Endothelial cell (in vitro differentiated cells): ENCODE results near the gene DVL1. TPM values are rescaled to one million over a fixed set of nuclear protein-coding genes. Genes with fewer than 3 reads are reported as not detected.

ENCODE experiments used
- DNase-seq: peaks from one replicate; pipeline ENCODE4 v3.0.0; 2021; ENCODE audit warnings: low spot score
- H3K27ac Mint-ChIP-seq: one replicate; pipeline ENCODE4 v1.8.0; 2021; ENCODE audit warnings: mixed read lengths, inconsistent platforms; ENCODE audit not compliant: unreplicated experiment
- H3K27me3 Mint-ChIP-seq: one replicate; pipeline ENCODE4 v1.8.0; 2021; ENCODE audit warnings: mild to moderate bottlenecking, moderate library complexity, mixed read lengths, inconsistent platforms; ENCODE audit not compliant: unreplicated experiment
- H3K36me3 Mint-ChIP-seq: one replicate; pipeline ENCODE4 v1.8.0; 2021; ENCODE audit warnings: mild to moderate bottlenecking, low read depth, mixed read lengths, inconsistent platforms; ENCODE audit not compliant: unreplicated experiment
- H3K4me1 Mint-ChIP-seq: one replicate; pipeline ENCODE4 v1.8.0; 2021; ENCODE audit warnings: mild to moderate bottlenecking, mixed read lengths, inconsistent platforms; ENCODE audit not compliant: unreplicated experiment
- H3K4me3 Mint-ChIP-seq: one replicate; pipeline ENCODE4 v1.8.0; 2021; ENCODE audit warnings: mild to moderate bottlenecking, mixed read lengths, inconsistent platforms; ENCODE audit not compliant: unreplicated experiment
- H3K9me3 Mint-ChIP-seq: one replicate; pipeline ENCODE4 v1.8.0; 2021; ENCODE audit warnings: mixed read lengths, inconsistent platforms; ENCODE audit not compliant: unreplicated experiment
- total RNA-seq: library from RNA; stranded (reverse); fragmentation: NEBNext Ultra II Directional; extraction: Animal tissue kit (Norgen Biotek cat#: 25700); gene quantifications from one replicate; pipeline ENCODE4 v1.2.1, GENCODE V29; 2021; ENCODE audit not compliant: unreplicated experiment
- TF ChIP-seq, protein P1 (sequence below): fragments of 200-600 bp; sonication (generic); IDR thresholded peaks from one replicate; pipeline ENCODE4 v1.5.0; 2021; ENCODE audit warnings: antibody characterized with exemption; ENCODE audit not compliant: unreplicated experiment

Gene DVL1
- total RNA-seq, 1 donor from 2014 or later: 26.7 TPM

- peaks cover 8% of the 10 kb centered on the region for H3K36me3 Mint-ChIP-seq
- H3K27ac Mint-ChIP-seq: no peak overlapping the region
- peaks cover 14% of the 10 kb centered on the region for H3K27me3 Mint-ChIP-seq
- no peak for DNase-seq
- no peak overlapping the region for H3K4me3 Mint-ChIP-seq
- TF ChIP-seq, protein P1, sequence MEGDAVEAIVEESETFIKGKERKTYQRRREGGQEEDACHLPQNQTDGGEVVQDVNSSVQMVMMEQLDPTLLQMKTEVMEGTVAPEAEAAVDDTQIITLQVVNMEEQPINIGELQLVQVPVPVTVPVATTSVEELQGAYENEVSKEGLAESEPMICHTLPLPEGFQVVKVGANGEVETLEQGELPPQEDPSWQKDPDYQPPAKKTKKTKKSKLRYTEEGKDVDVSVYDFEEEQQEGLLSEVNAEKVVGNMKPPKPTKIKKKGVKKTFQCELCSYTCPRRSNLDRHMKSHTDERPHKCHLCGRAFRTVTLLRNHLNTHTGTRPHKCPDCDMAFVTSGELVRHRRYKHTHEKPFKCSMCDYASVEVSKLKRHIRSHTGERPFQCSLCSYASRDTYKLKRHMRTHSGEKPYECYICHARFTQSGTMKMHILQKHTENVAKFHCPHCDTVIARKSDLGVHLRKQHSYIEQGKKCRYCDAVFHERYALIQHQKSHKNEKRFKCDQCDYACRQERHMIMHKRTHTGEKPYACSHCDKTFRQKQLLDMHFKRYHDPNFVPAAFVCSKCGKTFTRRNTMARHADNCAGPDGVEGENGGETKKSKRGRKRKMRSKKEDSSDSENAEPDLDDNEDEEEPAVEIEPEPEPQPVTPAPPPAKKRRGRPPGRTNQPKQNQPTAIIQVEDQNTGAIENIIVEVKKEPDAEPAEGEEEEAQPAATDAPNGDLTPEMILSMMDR: no peak
- no peaks in the 10 kb centered on the region for H3K4me1 Mint-ChIP-seq
- no peaks in the 10 kb centered on the region for H3K9me3 Mint-ChIP-seq
Measured at GRCh38 chr1:1332774-1333480, 16.3 kb downstream of the DVL1 start.

GRCh38 chr1:1332031-1332755, 17.0 kb downstream of the DVL1 start:
- Mint-ChIP-seq H3K4me3 (no peak overlapping the region), H3K9me3 (no peaks in the 10 kb centered on the region), H3K27ac (no peak overlapping the region), H3K4me1 (no peaks in the 10 kb centered on the region), H3K27me3 (peaks cover 14% of the 10 kb centered on the region), H3K36me3 (peaks cover 8% of the 10 kb centered on the region)
- DNase-seq: no peak
- TF ChIP-seq, protein P1: no peak

DNA sequence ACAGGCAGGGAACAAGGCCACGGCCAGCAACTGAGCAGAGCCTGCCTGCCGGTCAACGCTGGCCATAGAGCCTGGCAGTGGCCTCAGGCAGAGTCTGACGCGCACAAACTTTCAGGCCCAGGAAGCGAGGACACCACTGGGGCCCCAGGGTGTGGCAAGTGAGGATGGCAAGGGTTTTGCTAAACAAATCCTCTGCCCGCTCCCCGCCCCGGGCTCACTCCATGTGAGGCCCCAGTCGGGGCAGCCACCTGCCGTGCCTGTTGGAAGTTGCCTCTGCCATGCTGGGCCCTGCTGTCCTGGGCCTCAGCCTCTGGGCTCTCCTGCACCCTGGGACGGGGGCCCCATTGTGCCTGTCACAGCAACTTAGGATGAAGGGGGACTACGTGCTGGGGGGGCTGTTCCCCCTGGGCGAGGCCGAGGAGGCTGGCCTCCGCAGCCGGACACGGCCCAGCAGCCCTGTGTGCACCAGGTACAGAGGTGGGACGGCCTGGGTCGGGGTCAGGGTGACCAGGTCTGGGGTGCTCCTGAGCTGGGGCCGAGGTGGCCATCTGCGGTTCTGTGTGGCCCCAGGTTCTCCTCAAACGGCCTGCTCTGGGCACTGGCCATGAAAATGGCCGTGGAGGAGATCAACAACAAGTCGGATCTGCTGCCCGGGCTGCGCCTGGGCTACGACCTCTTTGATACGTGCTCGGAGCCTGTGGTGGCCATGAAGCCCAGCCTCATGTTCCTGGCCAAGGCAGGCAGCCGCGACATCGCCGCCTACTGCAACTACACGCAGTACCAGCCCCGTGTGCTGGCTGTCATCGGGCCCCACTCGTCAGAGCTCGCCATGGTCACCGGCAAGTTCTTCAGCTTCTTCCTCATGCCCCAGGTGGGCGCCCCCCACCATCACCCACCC, 17.9 kb downstream of the DVL1 start, which contains the start of gene TAS1R3:
Gene TAS1R3 (plus strand): TSS at position 213 of the 898 bp plus-strand sequence. CDS start 66 bp downstream, at position 279.
- Mint-ChIP-seq H3K4me3 (peak within 1 kb of the TSS; percentile 79), H3K9me3 (no peaks in the 10 kb centered on the region), H3K27me3 (peaks cover 14% of the 10 kb centered on the region), H3K36me3 (peaks cover 8% of the 10 kb centered on the region), H3K4me1 (peaks cover 1% of the 10 kb centered on the region), H3K27ac (no peak within 1 kb of the TSS)
- no peak for DNase-seq
- TF ChIP-seq, protein P1: no peak

- Mint-ChIP-seq H3K9me3 (no peaks in the 10 kb centered on the region), H3K4me1 (peaks cover 7% of the 10 kb centered on the region), H3K27ac (no peak overlapping the region), H3K4me3 (no peak overlapping the region), H3K27me3 (peaks cover 18% of the 10 kb centered on the region), H3K36me3 (peaks cover 8% of the 10 kb centered on the region)
- TF ChIP-seq, protein P1: no peak
- DNase-seq: no peak
Measured at GRCh38 chr1:1330366-1331067, 18.7 kb downstream of the DVL1 start.
